Stimulated activated naive CD8-positive, alpha-beta T cell treated with anti-CD3 and anti-CD28 coated beads, Interleukin-15, Interleukin-2, amounts not matched to agents 100 ng/mL and 50 ng/mL, for 24 hours (primary cell): ENCODE measurements around the gene MAML3.

ENCODE experiments used
- H3K27ac Mint-ChIP-seq: one replicate; pipeline ENCODE4 v1.8.0; 2021; ENCODE audit warnings: mild to moderate bottlenecking, mixed read lengths
- H3K27me3 Mint-ChIP-seq: one replicate; pipeline ENCODE4 v1.8.0; 2021; ENCODE audit warnings: mixed read lengths
- H3K36me3 Mint-ChIP-seq: one replicate; pipeline ENCODE4 v1.8.0; 2021; ENCODE audit warnings: low read depth, mixed read lengths
- H3K4me1 Mint-ChIP-seq: one replicate; pipeline ENCODE4 v1.8.0; 2021; ENCODE audit warnings: low read depth, mixed read lengths
- H3K4me3 Mint-ChIP-seq: one replicate; pipeline ENCODE4 v1.8.0; 2021; ENCODE audit warnings: mild to moderate bottlenecking, mixed read lengths
- H3K9me3 Mint-ChIP-seq: one replicate; pipeline ENCODE4 v1.8.0; 2021; ENCODE audit warnings: mixed read lengths

Gene MAML3

GRCh38 chr4:139799615-139800014 lies 354.4 kb downstream of the MAML3 start:
- H3K27me3 Mint-ChIP-seq, result no peaks in the 10 kb centered on the region
- peaks cover 14% of the 10 kb centered on the region for H3K4me1 Mint-ChIP-seq
- no peaks in the 10 kb centered on the region for H3K36me3 Mint-ChIP-seq
- no peak overlapping the region for H3K4me3 Mint-ChIP-seq
- H3K27ac Mint-ChIP-seq, result no peak overlapping the region
- H3K9me3 Mint-ChIP-seq, result no peaks in the 10 kb centered on the region

- Mint-ChIP-seq H3K36me3 (no peaks in the 10 kb centered on the region), H3K4me1 (peaks cover 10% of the 10 kb centered on the region), H3K9me3 (no peaks in the 10 kb centered on the region), H3K27ac (no peak overlapping the region), H3K27me3 (no peaks in the 10 kb centered on the region), H3K4me3 (no peak overlapping the region)
Observed at GRCh38 chr4:139798456-139798855, 355.5 kb downstream of the MAML3 start.

DNA sequence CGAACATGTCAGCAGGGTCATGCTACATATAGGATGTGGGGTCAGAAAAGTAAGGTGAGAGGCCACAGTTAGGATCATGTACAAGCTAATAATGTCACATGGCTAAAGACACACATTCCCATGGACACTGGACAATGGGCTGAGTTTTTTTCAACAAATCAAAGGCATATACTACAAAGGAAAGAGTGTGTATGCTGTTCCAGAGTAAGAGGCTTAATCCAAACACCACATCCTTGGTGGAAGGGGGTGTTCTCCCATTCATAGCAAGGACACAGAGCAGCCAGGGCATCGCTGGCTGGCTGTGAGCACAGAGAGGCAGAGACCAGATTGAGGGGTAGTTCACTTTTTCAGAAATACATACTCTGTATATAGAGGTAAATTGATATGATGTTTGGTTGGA lies 356.7 kb downstream of the MAML3 start:
- H3K4me1 Mint-ChIP-seq, result peaks cover 8% of the 10 kb centered on the region
- no peak overlapping the region for H3K4me3 Mint-ChIP-seq
- H3K27me3 Mint-ChIP-seq, result no peaks in the 10 kb centered on the region
- no peaks in the 10 kb centered on the region for H3K36me3 Mint-ChIP-seq
- H3K27ac Mint-ChIP-seq, result no peak overlapping the region
- H3K9me3 Mint-ChIP-seq, result no peaks in the 10 kb centered on the region

DNA sequence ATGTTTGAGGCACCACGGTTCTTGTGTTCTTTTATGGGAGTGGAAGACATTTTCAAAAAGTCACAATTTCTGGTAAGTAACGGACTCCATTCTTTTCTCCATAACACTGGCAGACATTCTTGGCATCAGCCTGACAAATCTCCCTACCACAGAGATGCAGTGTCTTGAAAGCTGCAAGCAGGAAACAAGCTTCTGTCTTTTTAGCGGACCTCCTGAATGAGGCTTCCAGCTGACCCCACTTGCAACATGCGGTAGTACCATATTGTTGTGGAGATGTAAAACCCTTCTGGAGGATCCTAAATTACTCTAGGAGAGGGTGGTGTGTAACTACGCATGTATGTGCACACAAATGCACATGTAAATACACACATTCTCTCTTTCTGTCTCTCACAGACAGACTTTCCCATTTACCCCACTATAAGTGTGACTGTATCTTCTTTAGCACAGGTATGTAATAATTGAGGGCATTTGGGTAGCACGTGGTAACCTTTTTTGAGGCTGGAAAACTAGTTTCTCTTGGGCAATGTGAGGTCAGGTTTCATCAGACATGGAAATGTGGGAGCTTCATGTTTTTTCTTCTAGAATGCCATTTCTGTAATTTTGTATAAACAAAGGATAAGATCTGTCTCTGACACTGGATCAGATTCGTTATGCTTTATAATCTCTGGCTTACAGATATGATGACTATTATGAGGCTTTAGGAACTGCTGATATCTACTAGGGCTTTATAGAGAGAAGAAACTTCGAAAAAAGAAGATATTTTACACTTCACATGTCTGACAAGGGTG lies 358.3 kb downstream of the MAML3 start:
- H3K4me3 Mint-ChIP-seq, result no peak overlapping the region
- peaks cover 8% of the 10 kb centered on the region for H3K4me1 Mint-ChIP-seq
- no peaks in the 10 kb centered on the region for H3K27me3 Mint-ChIP-seq
- no peak overlapping the region for H3K27ac Mint-ChIP-seq
- H3K36me3 Mint-ChIP-seq, result no peaks in the 10 kb centered on the region
- H3K9me3 Mint-ChIP-seq, result no peaks in the 10 kb centered on the region

GRCh38 chr4:139794158-139794954 lies 359.6 kb downstream of the MAML3 start:
- Mint-ChIP-seq H3K9me3 (no peaks in the 10 kb centered on the region), H3K27me3 (no peaks in the 10 kb centered on the region), H3K4me3 (no peak overlapping the region), H3K36me3 (no peaks in the 10 kb centered on the region), H3K4me1 (peaks cover 8% of the 10 kb centered on the region), H3K27ac (no peak overlapping the region)

DNA sequence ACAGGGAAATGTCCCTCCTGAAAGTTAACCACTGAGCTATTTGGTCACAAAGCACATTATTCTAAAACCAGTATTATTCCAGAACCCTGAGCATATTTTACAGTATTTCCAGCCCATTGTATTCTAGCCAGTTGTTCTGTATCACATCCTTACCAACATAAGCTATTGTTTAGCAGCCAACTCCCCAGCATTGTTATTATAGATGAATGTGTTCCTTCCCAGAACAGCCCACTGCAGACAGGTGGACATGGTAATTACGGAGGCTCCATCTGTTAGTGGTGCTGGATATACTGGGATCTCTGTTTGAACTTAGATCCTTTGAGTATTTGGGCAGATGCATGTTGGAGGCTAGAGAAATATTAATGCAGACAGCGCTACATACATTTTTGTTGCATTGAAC lies 362.3 kb downstream of the MAML3 start:
- Mint-ChIP-seq H3K9me3 (no peaks in the 10 kb centered on the region), H3K4me3 (no peak overlapping the region), H3K36me3 (no peaks in the 10 kb centered on the region), H3K4me1 (peaks cover 3% of the 10 kb centered on the region), H3K27ac (no peak overlapping the region), H3K27me3 (no peaks in the 10 kb centered on the region)

GRCh38 chr4:139790291-139790690 lies 363.7 kb downstream of the MAML3 start:
- no peaks in the 10 kb centered on the region for H3K36me3 Mint-ChIP-seq
- no peaks in the 10 kb centered on the region for H3K27me3 Mint-ChIP-seq

DNA sequence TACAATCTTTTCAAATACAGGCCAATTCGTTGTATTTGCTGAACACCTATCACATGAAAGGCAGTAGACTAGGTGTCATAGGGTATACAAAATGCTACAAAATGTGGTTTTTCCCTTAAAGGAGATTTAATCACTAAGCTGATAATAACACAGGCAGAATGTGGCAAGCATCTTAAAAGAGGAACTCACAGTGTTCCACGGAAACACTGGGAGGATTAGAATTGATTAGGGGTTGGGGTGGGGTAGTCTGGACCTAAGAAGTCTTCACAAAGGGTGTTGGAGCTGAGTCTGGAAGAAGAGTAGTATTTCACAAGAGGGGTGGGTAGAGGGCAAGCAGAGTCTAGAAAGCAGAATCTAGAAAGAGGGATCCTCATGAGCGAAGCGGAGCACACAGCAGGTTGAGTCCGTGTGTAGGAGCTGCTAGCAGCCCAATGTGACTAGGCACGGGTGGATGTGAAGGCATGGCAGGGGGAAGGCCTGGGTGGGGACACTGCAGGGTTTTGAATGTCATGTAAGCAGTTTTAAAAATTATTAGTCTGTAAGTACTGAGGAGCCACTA lies 364.8 kb downstream of the MAML3 start:
- Mint-ChIP-seq H3K4me1 (peaks cover 3% of the 10 kb centered on the region), H3K27me3 (no peaks in the 10 kb centered on the region), H3K36me3 (no peaks in the 10 kb centered on the region), H3K27ac (no peak overlapping the region), H3K9me3 (no peaks in the 10 kb centered on the region), H3K4me3 (no peak overlapping the region)

More at GRCh38 chr4:139790291-139790690, 363.7 kb downstream of the MAML3 start:
- no peak overlapping the region for H3K4me3 Mint-ChIP-seq
- H3K27ac Mint-ChIP-seq, result no peak overlapping the region
- H3K4me1 Mint-ChIP-seq, result peaks cover 3% of the 10 kb centered on the region
- H3K9me3 Mint-ChIP-seq, result no peaks in the 10 kb centered on the region

DNA sequence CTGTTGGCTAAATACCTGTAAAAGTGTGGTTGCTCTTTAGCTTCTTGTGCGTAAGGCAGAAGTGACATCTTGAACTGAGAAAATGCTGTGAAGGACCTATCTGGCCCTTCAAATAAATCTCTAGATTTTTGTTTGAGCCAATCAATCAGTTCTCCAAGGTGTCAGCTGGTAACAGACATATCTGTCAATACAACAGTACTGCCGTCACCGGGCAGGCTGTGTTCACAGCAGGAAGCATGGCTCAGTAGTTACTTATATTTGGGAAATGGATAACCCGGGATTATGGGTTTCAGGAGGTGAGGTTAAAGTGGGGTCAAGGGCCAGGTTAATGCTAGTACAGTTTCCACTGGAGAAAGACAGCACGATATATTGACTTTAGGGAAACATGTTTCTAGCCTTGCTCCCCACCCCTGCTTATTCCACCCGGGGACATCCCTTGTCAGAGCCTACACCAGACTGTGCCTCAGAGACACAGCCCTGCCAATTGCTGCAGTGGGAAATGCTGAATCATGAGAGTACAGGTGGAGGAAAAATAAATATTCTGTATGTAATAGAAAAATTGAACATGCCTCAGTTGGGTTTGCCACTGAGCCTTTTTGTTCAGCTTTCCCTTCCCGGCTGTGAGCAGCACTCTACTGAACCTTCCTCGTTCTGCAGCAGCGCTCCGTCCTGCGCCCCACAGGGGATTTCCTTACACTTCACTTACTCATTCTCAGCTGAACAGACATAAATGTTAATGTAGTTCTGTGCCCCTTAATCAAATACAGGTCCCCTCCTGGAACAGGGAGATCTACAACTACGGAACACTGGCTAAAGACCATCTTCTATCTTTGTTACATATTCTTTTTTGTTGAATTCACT lies 367.3 kb downstream of the MAML3 start:
- peaks cover 3% of the 10 kb centered on the region for H3K4me1 Mint-ChIP-seq
- H3K36me3 Mint-ChIP-seq, result no peaks in the 10 kb centered on the region
- no peaks in the 10 kb centered on the region for H3K27me3 Mint-ChIP-seq
- no peak overlapping the region for H3K27ac Mint-ChIP-seq
- no peaks in the 10 kb centered on the region for H3K9me3 Mint-ChIP-seq
- H3K4me3 Mint-ChIP-seq, result no peak overlapping the region

GRCh38 chr4:139785356-139785755 lies 368.6 kb downstream of the MAML3 start:
- H3K4me1 Mint-ChIP-seq, result peaks cover 3% of the 10 kb centered on the region
- H3K36me3 Mint-ChIP-seq, result no peaks in the 10 kb centered on the region
- no peak overlapping the region for H3K4me3 Mint-ChIP-seq
- no peak overlapping the region for H3K27ac Mint-ChIP-seq
- H3K27me3 Mint-ChIP-seq, result no peaks in the 10 kb centered on the region
- no peaks in the 10 kb centered on the region for H3K9me3 Mint-ChIP-seq

- Mint-ChIP-seq H3K4me3 (no peak overlapping the region), H3K9me3 (no peaks in the 10 kb centered on the region), H3K27ac (no peak overlapping the region), H3K4me1 (peaks cover 3% of the 10 kb centered on the region), H3K27me3 (no peaks in the 10 kb centered on the region), H3K36me3 (no peaks in the 10 kb centered on the region)
Observed at GRCh38 chr4:139783741-139784484, 370.1 kb downstream of the MAML3 start.

GRCh38 chr4:139782926-139783522 lies 371.0 kb downstream of the MAML3 start:
- H3K27me3 Mint-ChIP-seq, result no peaks in the 10 kb centered on the region
- no peak overlapping the region for H3K4me3 Mint-ChIP-seq
- H3K9me3 Mint-ChIP-seq, result no peaks in the 10 kb centered on the region
- no peaks in the 10 kb centered on the region for H3K36me3 Mint-ChIP-seq
- H3K4me1 Mint-ChIP-seq, result peaks cover 3% of the 10 kb centered on the region
- no peak overlapping the region for H3K27ac Mint-ChIP-seq

- no peaks in the 10 kb centered on the region for H3K27me3 Mint-ChIP-seq
- no peaks in the 10 kb centered on the region for H3K9me3 Mint-ChIP-seq
Observed at GRCh38 chr4:139781066-139781465, 372.9 kb downstream of the MAML3 start.

GRCh38 chr4:139779691-139780090 lies 374.3 kb downstream of the MAML3 start:
- Mint-ChIP-seq H3K27me3 (no peaks in the 10 kb centered on the region), H3K36me3 (no peaks in the 10 kb centered on the region), H3K4me1 (no peaks in the 10 kb centered on the region), H3K27ac (no peak overlapping the region), H3K9me3 (no peaks in the 10 kb centered on the region), H3K4me3 (no peak overlapping the region)

More at GRCh38 chr4:139781066-139781465, 372.9 kb downstream of the MAML3 start:
- no peak overlapping the region for H3K4me3 Mint-ChIP-seq
- no peak overlapping the region for H3K27ac Mint-ChIP-seq
- H3K36me3 Mint-ChIP-seq, result no peaks in the 10 kb centered on the region
- no peaks in the 10 kb centered on the region for H3K4me1 Mint-ChIP-seq
